IMR-90 (cell line): ENCODE measurements around the gene ARHGEF7. TPM values are rescaled to one million over a fixed set of nuclear protein-coding genes. Genes with fewer than 3 reads are reported as not detected.

ENCODE experiments used
- ATAC-seq: fragments of 200-7000 bp; cut with Tn5 transposase; 2 replicates; pipeline ENCODE4 v1.9.1; 2020; ENCODE audit warnings: low read depth, mild to moderate bottlenecking, moderate library complexity
- BruUV-seq: library from RNA; stranded (reverse); fragments of 400-500 nt; replicated peaks from 2 replicates; lab custom pipeline; 2021; lab: Mats Ljungman, UMichigan
- CTCF ChIA-PET: fragments of 300-600 bp; formaldehyde crosslinking; extraction: SDS; loops from one replicate; lab custom pipeline; 2021; ENCODE audit warnings: antibody characterized with exemption; lab: Yijun Ruan, JAX
- POLR2A ChIA-PET: fragments of 300-600 bp; sonication (Branson Sonifier 250); formaldehyde crosslinking; loops from one replicate; lab custom pipeline; 2022; ENCODE audit warnings: antibody characterized with exemption; ENCODE audit not compliant: unreplicated experiment; lab: Charles Lee
- DNase-seq: peaks from one replicate; pipeline ENCODE4 v3.0.0; 2013
- H2AFZ ChIP-seq: replicated peaks from 2 replicates; pipeline ENCODE3; 2013; ENCODE audit warnings: low read length, mild to moderate bottlenecking; ENCODE audit not compliant: poor library complexity
- H2AK5ac ChIP-seq: 2 replicates; pipeline ENCODE4 v1.6.1; 2013; ENCODE audit warnings: low read depth, low read length, inconsistent platforms
- H2AK9ac ChIP-seq: replicated peaks from 2 replicates; pipeline ENCODE3; 2013; ENCODE audit warnings: mild to moderate bottlenecking, low read depth, low read length, moderate library complexity; ENCODE audit not compliant: poor library complexity
- H2BK120ac ChIP-seq: 2 replicates; pipeline ENCODE4 v1.6.1; 2013; ENCODE audit warnings: low read depth, low read length, inconsistent platforms
- H2BK15ac ChIP-seq: 3 replicates; pipeline ENCODE4 v1.6.1; 2013; ENCODE audit warnings: low read depth, low read length, inconsistent platforms
- H2BK20ac ChIP-seq: 2 replicates; pipeline ENCODE4 v1.6.1; 2013; ENCODE audit warnings: low read depth, mild to moderate bottlenecking, inconsistent platforms, low read length, moderate library complexity
- H2BK5ac ChIP-seq: 2 replicates; pipeline ENCODE4 v1.6.1; 2013; ENCODE audit warnings: mild to moderate bottlenecking, low read depth, low read length, inconsistent platforms; ENCODE audit not compliant: poor library complexity, severe bottlenecking
- H3K14ac ChIP-seq: replicated peaks from 2 replicates; pipeline ENCODE4 v1.6.1; 2013; ENCODE audit warnings: low read depth, low read length, inconsistent platforms
- H3K18ac ChIP-seq: 2 replicates; pipeline ENCODE4 v1.6.1; 2013; ENCODE audit warnings: low read depth, low read length, control low read depth
- H3K23ac ChIP-seq: 2 replicates; pipeline ENCODE4 v1.6.1; 2013; ENCODE audit warnings: low read depth, low read length, inconsistent platforms
- H3K27ac ChIP-seq: 2 replicates; pipeline ENCODE4 v1.5.1; 2013; ENCODE audit warnings: mild to moderate bottlenecking, control low read depth, low read length; ENCODE audit not compliant: insufficient read depth
- H3K27me3 ChIP-seq: 2 replicates; pipeline ENCODE4 v1.6.1; 2013; ENCODE audit warnings: low read length; ENCODE audit not compliant: control insufficient read depth, insufficient read depth
- H3K36me3 ChIP-seq: 2 replicates; pipeline ENCODE4 v1.6.1; 2013; ENCODE audit warnings: low read length, mixed read lengths; ENCODE audit not compliant: control insufficient read depth, insufficient read depth
- H3K4ac ChIP-seq: 2 replicates; pipeline ENCODE4 v1.6.1; 2013; ENCODE audit warnings: low read depth, low read length, inconsistent platforms
- H3K4me1 ChIP-seq: 2 replicates; pipeline ENCODE4 v1.6.1; 2013; ENCODE audit warnings: low read length, mixed read lengths; ENCODE audit not compliant: control insufficient read depth, insufficient read depth
- H3K4me2 ChIP-seq: 2 replicates; pipeline ENCODE4 v1.6.1; 2013; ENCODE audit warnings: low read depth, mild to moderate bottlenecking, control low read depth, low read length, moderate library complexity
- H3K4me3 ChIP-seq: 2 replicates; pipeline ENCODE4 v1.5.1; 2013; ENCODE audit warnings: low read depth, mild to moderate bottlenecking, control low read depth, low read length, moderate library complexity; ENCODE audit not compliant: insufficient read depth
- H3K56ac ChIP-seq: 2 replicates; pipeline ENCODE4 v1.6.1; 2013; ENCODE audit warnings: low read length, inconsistent platforms; ENCODE audit not compliant: insufficient read depth; ENCODE audit errors: extremely low read depth
- H3K79me1 ChIP-seq, 2 experiments: 2 replicates each; pipeline ENCODE4 v1.6.1; 2013; ENCODE audit warnings: low read length in 2 of 2, inconsistent platforms in 1 of 2, low read depth in 1 of 2
- H3K9ac ChIP-seq: 2 replicates; pipeline ENCODE4 v1.6.1; 2013; ENCODE audit warnings: low read depth, low read length, control low read depth
- H3K9me1 ChIP-seq: 2 replicates; pipeline ENCODE4 v1.6.1; 2013; ENCODE audit warnings: low read length, inconsistent platforms; ENCODE audit not compliant: insufficient read depth
- H3K9me3 ChIP-seq: 2 replicates; pipeline ENCODE4 v1.6.1; 2013; ENCODE audit warnings: low read length; ENCODE audit not compliant: control insufficient read depth, insufficient read depth
- H4K20me1 ChIP-seq: 2 replicates; pipeline ENCODE4 v1.6.1; 2013; ENCODE audit warnings: low read length, inconsistent platforms; ENCODE audit not compliant: insufficient read depth
- H4K5ac ChIP-seq: 2 replicates; pipeline ENCODE4 v1.6.1; 2013; ENCODE audit warnings: mild to moderate bottlenecking, low read depth, low read length, control low read depth
- H4K8ac ChIP-seq, 2 experiments: 2 replicates each; pipeline ENCODE4 v1.6.1; 2013; ENCODE audit warnings: low read depth in 2 of 2, low read length in 2 of 2, control low read depth in 1 of 2, inconsistent platforms in 1 of 2
- H4K91ac ChIP-seq: 2 replicates; pipeline ENCODE4 v1.6.1; 2013; ENCODE audit warnings: low read depth, low read length, inconsistent platforms; ENCODE audit not compliant: insufficient read depth
- CEBPB ChIP-seq: IDR thresholded peaks from 2 replicates; pipeline ENCODE4 v1.6.1; 2012; ENCODE audit warnings: low read depth, low read length, improper control_type of control experiment
- CTCF ChIP-seq: conservative IDR thresholded peaks from 2 replicates; pipeline ENCODE4 v1.5.1; 2012; ENCODE audit warnings: mild to moderate bottlenecking, low read depth, low read length, improper control_type of control experiment
- MAZ ChIP-seq: IDR thresholded peaks from 2 replicates; pipeline ENCODE4 v1.6.1; 2012; ENCODE audit warnings: low read depth, mild to moderate bottlenecking, low read length, improper control_type of control experiment, moderate library complexity, borderline replicate concordance
- MXI1 ChIP-seq: IDR thresholded peaks from 2 replicates; pipeline ENCODE4 v1.6.1; 2012; ENCODE audit warnings: low read depth, mild to moderate bottlenecking, low read length, moderate library complexity, borderline replicate concordance
- RFX5 ChIP-seq: IDR thresholded peaks from 2 replicates; pipeline ENCODE4 v1.8.0; 2012; ENCODE audit warnings: low read depth, mild to moderate bottlenecking, low read length, moderate library complexity
- SMC3 ChIP-seq: fragments of 150-350 bp; IDR thresholded peaks from 2 replicates; pipeline ENCODE4 v1.6.1; 2016; ENCODE audit warnings: low read depth, mild to moderate bottlenecking, antibody characterized with exemption, low read length, moderate library complexity
- USF2 ChIP-seq: fragments of 150-350 bp; IDR thresholded peaks from 2 replicates; pipeline ENCODE4 v1.6.1; 2017; ENCODE audit warnings: mild to moderate bottlenecking, antibody characterized with exemption, low read length, low read depth
- WGBS, 2 experiments: methylation state at CpG; one replicate each; pipeline versions ENCODE4 v1.1.5 to v1.1.7; 2013; ENCODE audit warnings: missing lambda C conversion rate in 2 of 2; ENCODE audit not compliant: insufficient read length in 1 of 2; ENCODE audit errors: extremely low coverage in 2 of 2; 5-methylcytosine and 5-hydroxymethylcytosine counted together
- dilution Hi-C: fragments of 300-500 bp; cut with HindIII; formaldehyde crosslinking; loops from one replicate; pipeline ENCODE4 v1.14.3; 2018; ENCODE audit warnings: low sequenced_read_pairs; ENCODE audit not compliant: unreplicated experiment
- in situ Hi-C: fragments of 300-500 bp; cut with MboI; formaldehyde crosslinking; loops from 3 replicates; pipeline ENCODE4 v1.14.3; 2019; ENCODE audit warnings: low sequenced_read_pairs, inconsistent platforms, mixed read lengths
- intact Hi-C: fragments of 100-400 bp; cut with micrococcal nuclease; formaldehyde crosslinking; loops from 2 replicates; pipeline ENCODE4 v1.10.0; 2022
- polyA plus RNA-seq, 3 experiments: library from polyadenylated mRNA; depleted of rRNA; stranded (reverse); fragments of >200 nt; gene quantifications; 2 replicates each; pipeline ENCODE4 v1.2.3, GENCODE V29; 2012; ENCODE audit warnings: low replicate concordance in 1 of 3
- total RNA-seq: library from RNA; depleted of rRNA; stranded (reverse); fragments of >200 nt; gene quantifications from 2 replicates; pipeline ENCODE4 v1.2.3, GENCODE V29; 2012

ARHGEF7 gene
- total and polyA plus RNA-seq, 2 of the 4 experiments (the other 2 are of a cell fraction) = 32.9 to 59.0 TPM

- Histone ChIP-seq H3K79me1 (no peaks in the 10 kb centered on the region), H3K4me3 (no peak overlapping the region), H2BK20ac (no peak overlapping the region), H2BK15ac (no peak overlapping the region), H3K56ac (no peak overlapping the region), H3K23ac (no peak overlapping the region), H3K18ac (no peak overlapping the region), H3K27ac (no peak overlapping the region), H4K5ac (no peak overlapping the region), H3K9ac (no peak overlapping the region), H3K36me3 (no peaks in the 10 kb centered on the region), H2AK5ac (no peak overlapping the region), H3K27me3 (no peaks in the 10 kb centered on the region; the same call in 1 of the 2 replicates), H3K9me3 (no peaks in the 10 kb centered on the region), H3K4ac (no peak overlapping the region), H3K14ac (no peak overlapping the region), H2AFZ (no peak overlapping the region), H4K91ac (no peak overlapping the region), H4K20me1 (no peaks in the 10 kb centered on the region), H3K4me1 (peaks cover 4% of the 10 kb centered on the region; the same call in 1 of the 2 replicates), H2AK9ac (no peak overlapping the region), H3K9me1 (peaks cover 2% of the 10 kb centered on the region; the same call in 1 of the 2 replicates), H2BK120ac (no peak overlapping the region), H4K8ac (no peak overlapping the region), H2BK5ac (no peak overlapping the region), H3K4me2 (no peak overlapping the region)
- DNase-seq (no peak), ATAC-seq (no peak)
- intact Hi-C loops (no loop called here), in situ Hi-C loops (no loop called here), dilution Hi-C loops (no loop called here)
- WGBS, 2 experiments = 97% methylated on average over 5 of the region's 12 CpGs; no CpG with 5 or more reads in 1 of the 2 experiments
- POLR2A ChIA-PET = no interaction called here
- CTCF ChIA-PET = no interaction called here
- no TSS peak for BruUV-seq
- no peak for TF ChIP-seq USF2
- TF ChIP-seq CTCF = no peak
- no peak for TF ChIP-seq MXI1
- no peak for TF ChIP-seq MAZ
- TF ChIP-seq SMC3 = no peak
- TF ChIP-seq RFX5 = no peak
- no peak for TF ChIP-seq CEBPB
Observed at GRCh38 chr13:111319521-111319920, 204.4 kb downstream of the ARHGEF7 start.
